GM18502 (cell line): Measurements from ENCODE around the gene CHD1.
A peak's percentile ranks its signal among the peaks of the same experiment; 100 is the strongest.

Experiments
- ATAC-seq: cut with Tn5 transposase; IDR thresholded peaks from one replicate; pipeline ENCODE4 v1.9.1; 2021; ENCODE audit warnings: mild to moderate bottlenecking; ENCODE audit not compliant: unreplicated experiment, poor library complexity

CHD1 gene

DNA sequence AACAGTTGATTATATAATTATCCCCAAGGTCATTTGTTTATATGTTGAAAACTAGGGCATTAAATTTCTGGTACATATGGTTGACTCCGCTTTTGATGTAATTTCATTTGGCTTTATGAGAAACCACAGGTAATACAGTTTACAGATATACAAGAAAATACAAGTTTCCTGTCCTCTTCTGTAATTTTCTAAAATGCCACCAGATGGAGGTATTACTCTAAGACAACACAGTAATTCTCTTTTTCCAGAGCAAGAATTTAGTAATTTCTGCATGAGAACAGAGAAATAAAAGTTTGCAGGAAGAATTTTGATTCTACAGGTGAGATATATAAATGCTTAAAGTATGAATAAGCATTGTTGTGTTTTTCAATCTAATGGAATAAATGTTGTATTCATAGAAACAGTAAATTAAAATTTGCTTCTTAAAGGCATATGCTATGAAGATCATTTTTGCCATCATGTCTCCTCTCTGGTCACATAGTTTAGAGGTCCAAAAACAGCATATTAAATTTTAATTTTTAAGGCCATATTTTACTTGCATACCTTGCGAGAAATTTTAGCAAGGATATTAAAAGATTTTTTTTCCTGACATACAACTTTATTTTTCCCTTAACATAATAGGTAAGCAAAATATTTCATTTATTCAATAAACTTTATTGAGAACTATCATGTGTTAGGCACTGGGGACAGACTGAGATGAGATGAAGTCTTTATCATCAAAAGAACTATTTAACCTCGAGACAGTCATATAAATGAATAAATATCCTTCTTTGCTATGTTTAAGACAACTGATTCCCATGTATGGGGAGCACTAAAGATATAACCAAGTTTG is 22.7 kb downstream of the CHD1 start:
- ATAC-seq, result peak; percentile 77

DNA sequence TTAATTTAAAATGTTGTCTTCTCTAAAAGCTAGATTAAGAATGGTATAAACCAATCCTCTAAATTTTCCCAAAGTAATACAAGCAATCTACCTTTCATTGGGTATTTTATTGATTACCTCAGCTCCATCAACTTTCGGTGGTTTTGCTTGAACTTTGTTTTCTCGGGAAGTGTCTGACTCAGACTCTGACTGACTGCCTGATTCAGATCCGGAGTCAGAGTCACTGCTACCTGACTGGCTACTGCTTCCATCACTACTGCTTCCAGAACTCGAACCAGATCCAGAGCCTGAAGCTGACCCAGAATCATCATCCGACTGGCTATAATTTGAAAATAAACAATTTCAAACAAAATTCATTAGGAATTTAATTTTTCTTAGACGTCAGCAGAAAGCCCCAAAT is 24.0 kb downstream of the CHD1 start:
- no peak for ATAC-seq

DNA sequence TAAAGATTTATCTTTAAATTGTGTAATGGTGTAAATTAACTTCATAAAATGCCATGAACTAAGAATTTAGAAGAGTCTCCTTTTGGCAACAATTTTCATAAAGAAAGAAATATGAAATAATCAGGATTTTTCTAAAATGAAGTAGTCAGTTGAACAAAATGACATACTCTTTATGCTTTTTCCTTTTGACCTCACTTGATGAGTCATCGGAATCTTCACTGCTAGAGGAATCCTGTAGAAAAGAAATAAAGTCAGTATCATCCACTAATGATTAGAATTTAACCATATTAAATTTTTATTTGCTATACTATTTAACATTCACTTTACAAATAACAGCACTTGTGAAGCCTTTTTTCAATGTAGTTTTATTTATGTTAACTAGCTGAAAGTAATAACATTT is 26.1 kb downstream of the CHD1 start:
- ATAC-seq, result no peak

DNA sequence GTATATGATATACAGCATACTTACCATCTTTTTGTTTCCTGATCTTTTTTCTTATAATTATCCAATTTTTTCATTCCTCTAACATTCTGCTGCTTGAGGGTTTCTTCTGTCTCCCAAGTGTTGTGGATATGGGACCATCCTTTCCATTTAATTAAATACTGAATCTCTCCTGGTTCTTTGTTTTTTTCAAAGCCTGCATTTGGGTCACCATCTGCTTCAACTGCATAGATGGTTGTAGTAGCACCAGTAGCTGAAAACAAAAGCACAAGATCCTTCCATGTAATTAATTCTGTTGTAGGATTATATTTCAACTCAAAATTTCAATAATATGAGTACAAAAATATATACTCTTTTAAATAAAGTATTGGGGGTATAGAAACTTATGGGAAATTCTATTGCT is 29.4 kb downstream of the CHD1 start:
- no peak for ATAC-seq

DNA sequence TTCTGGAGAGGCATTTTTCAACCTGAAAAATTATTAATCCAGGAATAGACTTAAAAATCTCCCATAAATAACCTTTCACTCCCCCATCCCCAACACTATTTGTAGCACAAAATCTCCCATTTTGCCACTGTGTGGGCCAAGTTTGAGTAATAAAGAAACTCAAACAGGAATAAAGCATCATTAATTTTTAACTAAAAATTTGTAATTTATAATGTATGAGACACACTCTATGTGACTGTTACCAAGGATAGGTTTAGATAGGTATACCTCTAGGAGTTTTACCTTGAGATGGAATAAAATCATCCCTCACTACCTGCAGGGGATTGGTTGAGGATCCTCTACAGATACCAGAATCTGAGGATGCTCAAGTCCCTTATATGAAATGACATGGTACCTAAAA is 30.1 kb downstream of the CHD1 start:
- ATAC-seq, result no peak

DNA sequence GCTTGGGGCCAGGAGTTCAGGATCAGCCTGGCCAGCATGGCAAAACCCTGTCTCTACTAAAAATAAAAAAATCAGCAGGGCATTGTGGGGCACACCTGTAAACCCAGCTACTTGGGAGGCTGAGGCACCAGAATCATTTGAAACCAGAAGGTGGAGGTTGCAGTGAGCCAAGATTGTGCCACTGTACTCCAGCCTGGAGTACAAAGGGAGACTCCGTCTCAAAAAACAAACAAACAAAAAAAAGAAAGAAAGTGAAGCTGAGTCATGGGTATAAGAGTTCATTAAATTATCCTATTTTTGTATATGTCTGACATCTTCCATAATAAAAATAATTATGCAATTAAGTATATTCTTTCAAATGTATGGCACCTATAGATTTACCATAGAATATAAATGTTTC is 37.2 kb downstream of the CHD1 start:
- no peak for ATAC-seq

DNA sequence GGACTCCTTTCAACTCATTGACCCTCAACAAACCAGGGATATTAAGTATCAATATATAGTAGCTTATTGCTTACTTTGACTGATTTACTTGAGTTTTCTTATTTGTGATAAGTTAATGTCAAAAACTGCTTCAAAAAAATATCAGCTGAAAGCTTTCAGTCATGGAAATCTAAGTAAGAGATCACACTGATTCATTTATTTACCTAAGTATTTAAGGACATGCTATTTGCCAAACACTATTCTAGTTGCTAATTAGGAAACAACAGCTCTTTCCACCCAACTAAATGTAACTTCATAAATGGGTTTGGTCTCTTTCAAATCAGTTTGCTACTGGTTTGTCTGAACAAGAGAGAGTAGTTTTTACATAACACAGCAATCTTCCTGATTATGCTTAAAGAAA is 48.2 kb downstream of the CHD1 start:
- no peak for ATAC-seq

DNA sequence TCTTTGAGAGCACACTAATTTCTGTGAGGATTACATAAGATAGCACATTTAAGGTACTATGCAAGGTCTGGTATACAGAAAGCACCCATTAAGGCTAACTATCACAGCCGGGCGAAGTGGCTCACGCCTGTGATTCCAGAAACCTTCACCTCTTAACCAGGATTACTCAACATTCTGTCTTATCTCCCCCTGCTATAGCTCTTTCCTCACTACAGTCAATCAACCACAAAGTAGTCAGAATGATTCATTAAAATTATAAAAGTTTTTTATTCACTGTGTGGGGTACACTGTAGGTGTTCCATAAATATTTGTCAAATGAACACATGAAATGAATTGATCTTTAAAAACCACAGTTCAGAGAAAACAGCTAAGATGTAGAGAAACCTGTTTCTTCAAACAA is 48.7 kb downstream of the CHD1 start:
- ATAC-seq, result no peak

DNA sequence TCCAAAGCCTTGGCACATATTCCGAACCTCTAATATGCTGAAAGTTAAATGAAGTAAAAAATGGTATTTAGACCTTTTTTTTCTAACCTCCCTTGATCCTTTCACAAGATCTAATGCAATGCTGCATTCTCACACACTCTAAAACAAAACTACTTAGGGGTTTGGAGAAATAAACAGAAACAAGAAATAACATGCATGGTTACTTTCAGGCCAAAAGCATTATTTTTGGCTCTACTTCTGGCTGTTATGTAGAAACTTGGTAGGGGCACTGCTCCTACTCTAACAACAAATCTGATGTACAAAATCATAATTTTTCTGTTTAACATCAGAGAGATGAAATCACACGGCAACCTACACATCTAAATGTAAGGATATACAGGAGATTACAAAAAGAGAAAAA is 51.2 kb downstream of the CHD1 start:
- ATAC-seq, result no peak

DNA sequence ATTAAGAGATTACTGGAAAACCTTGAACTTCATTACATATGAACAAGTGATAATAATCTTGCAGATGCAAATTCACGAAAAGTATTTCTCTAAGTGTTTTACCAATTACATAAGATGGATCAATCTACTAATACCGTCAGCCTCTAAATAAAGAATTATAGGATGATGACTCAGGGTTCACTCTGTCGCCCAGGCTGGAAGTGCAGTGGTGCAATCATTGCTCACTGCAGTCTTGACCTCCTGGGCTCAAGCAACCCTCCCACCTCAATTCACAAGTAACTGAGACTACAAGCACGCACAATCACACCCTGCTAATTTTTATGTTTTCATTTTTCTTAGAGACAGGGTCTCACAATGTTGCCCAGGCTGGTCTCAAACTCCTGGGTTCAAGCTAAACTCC is 56.1 kb downstream of the CHD1 start:
- no peak for ATAC-seq

DNA sequence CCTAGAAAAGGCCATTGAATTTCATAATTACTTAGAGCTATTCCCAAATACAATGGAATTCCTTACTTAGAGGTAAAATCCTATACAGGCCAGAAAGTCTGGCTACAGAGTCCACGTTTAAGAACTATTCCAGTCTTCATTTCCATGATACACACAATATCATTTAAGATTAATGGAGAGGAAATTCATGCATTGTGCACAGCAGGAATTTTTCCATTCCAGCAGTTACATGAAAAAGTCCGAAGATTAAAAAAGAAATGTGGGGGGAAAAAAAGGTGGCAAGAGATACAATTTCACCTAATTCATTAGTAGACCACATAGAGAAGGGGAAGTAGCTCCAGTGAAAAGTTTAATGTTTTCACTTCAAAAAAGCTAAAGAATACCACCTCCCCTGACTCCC is 63.1 kb downstream of the CHD1 start:
- no peak for ATAC-seq

DNA sequence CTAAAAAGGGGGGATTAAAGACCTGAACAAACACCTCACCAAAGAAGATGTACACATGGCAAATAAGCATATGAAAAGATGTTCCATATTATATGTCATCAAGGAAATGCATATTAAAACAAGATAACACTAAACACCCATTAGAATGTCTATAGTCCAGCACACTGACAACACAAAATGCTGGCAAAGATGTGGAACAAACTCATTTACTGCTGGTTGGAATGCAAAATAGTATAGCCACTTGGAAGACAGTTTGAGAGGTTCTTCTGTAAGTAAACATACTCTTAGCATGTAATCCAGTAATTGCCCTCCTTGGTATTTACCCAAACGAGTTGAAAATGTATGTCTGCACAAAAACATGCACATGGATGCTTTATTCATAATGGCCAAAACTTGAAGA is 81.8 kb downstream of the CHD1 start:
- no peak for ATAC-seq

DNA sequence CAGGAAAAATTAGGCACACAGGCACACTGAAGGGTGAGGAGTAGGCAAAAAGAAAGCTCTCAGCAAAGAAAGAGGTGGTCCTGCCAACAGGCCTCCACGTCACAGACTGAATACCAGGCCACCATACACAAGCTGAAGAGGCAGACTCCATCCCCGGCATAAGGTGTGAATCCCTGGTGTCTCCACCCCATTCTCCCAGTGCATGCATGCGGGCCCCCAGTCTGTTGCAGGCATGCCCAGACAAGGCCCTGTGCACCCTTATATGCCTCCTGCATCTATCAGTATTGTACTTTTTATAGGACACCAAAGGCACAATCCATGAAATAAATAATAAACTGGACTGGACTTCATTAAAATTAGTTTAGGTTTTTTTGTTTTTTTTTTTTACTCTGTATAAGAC is 82.3 kb downstream of the CHD1 start:
- ATAC-seq, result no peak

DNA sequence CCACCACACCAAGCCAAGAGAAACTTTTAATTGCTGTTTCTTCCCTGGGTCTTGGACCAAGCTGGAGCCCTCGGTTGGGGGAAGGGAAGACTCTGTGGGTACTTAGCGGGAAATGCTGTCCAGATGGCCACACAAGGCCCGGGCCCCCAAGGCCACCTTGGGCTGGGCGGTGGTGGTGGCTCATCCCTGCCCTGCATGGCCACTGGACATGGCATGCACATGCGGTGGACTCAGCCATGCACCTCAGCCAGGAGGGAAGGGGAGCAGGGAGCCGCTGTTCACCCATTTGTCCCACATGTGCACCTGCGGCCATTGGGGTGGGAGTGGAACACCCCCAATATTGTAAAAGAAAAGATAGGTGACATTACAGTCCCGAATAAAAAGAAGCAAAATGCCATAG is 82.9 kb downstream of the CHD1 start:
- ATAC-seq, result no peak

DNA sequence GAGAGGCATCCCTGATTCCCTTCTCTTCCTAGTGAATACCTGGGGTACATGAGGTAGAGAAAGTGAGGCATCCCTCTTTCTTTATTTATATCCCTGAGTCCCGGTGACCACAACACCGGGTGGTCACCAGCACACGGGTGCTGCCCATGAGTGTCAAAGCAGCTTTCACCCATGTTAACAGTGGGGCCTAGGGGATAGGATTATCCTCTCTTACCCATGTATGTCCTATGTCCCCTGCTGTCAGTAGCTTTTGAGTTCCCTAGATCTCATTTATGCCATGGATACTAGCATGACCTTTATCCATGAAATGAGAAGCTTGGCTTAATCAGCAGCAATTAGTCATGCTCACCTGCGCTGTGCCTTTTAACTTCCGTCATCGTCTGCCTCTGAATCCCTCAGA is 83.9 kb downstream of the CHD1 start:
- no peak for ATAC-seq

DNA sequence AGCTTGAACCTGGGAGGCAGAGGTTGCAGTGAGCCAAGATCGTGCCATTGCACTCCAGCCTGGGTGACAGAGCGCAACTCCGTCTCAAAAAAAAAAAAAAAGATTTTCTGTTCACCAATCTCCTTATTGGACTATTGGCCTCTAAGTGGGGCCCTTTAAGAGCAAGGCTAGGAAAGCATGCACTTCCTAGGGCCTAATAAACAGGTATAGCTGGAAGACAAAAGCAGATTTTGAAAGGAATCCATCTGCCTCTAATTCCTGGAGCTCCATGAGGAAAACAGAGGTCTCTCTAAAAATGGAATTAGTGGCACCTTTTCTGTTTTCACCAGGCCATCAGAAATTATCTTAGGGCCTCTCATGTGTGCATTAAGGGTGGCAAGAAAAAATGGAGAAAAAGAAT is 85.3 kb downstream of the CHD1 start:
- ATAC-seq, result no peak

DNA sequence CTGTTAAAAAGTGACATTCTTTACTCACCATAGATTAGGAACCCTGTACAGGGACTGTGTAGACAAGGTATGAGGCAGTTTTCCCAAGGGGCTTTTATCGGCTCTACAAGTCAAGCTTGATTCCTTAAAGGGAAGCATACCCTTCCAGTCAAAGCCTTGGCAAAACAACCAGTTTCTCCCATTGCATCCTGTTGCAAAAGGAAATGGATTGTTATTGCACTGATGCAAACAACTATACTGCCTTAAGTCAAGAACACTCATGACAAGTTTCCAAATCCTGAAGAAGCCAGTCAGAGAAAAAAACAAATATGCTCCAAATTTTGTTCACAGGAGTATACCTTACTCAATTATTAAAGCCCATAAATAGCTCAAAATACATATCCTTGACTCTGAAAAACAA is 87.9 kb downstream of the CHD1 start:
- no peak for ATAC-seq

DNA sequence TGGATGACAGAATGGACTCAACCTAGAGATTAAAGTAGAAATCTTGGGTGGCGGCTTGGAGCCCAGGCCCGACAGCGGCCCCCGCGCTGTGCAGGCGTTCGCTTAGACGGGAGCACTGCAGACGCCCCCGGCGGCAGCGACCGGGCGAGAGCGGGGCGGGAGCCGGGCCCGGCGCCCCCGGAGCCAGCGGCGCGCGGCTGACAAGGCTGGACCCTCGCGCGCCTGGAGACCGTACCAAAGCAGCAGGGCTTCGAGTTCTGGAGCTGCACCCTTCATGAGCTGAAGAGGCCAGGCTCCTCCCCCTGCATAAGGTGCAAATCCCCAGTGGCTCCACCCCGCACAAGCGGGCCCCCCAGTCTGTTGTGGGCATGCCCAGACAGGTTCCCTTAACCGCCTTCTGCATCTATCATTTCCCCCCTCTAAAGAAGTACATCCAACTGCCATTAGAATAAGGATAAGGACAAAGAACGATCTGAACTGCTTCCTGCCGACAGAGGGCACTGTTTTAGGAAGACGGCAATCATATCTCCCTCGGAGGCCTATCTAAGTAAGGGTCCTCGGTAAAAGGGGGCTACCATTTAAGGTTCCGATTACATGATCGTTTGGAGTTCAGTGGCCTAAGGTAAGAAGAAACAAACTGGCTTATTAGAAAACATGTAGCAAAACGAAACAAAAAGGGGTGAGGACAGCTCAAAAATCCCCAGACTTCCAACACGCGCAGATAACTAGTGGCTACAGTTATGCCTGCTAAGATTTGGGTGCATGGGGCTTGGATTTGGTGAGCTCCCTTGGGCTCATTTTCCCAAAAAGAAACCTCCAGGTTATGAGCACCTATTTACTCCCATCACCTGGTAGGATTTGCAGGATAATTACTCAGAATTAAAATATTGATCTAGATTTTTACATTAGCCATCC is 89.1 kb downstream of the CHD1 start:
- ATAC-seq, result no peak

DNA sequence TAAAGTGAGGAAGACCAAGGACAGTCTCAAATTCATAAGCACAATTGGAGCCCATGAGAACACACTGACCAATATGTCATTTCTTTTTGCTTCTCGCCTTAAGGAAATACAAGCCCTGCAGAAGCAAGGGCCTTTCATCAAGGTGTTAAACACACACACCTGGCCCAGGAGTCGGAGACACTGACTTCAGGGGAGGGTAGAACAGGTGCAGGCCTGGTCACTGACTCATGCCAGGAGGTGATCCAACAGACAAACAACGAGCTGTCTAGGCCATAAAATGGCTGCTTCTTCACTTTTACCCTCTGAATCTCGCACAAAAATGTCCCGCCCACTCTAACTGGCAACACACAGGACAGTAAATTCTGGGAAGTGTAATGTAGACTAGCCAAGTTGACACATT is 92.6 kb downstream of the CHD1 start:
- ATAC-seq, result no peak

DNA sequence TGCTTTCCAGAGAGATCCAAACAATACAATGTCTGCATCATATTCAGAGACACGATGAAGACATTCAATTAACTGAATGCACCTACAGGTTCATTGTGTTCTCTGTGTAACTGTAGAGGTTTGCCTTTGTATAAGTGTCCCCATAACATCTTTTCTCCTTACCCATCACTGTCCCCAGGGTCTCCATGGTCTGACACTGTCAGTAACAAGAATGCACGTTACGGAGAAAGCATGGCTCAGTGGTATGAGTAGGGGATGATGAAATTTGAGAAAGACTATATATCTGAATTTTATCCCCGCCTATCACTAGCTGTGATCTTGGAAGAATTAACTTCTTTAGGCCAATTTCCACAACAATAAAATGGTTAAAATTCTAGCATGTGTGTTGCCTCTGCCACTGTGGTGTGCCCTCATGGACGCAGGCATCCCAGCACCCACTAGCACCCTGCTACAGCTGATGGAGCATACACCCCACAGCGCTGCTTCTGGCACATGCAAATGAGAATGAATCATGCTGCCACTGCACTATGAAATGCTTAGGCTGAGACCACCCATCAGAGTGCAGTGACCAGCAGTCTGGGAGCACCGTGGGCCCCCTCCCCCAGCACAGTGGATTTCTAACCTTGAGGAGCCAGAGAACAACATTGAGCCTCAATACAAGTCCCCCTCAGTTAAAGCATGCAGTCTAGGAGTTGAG is 101.1 kb downstream of the CHD1 start:
- no peak for ATAC-seq

DNA sequence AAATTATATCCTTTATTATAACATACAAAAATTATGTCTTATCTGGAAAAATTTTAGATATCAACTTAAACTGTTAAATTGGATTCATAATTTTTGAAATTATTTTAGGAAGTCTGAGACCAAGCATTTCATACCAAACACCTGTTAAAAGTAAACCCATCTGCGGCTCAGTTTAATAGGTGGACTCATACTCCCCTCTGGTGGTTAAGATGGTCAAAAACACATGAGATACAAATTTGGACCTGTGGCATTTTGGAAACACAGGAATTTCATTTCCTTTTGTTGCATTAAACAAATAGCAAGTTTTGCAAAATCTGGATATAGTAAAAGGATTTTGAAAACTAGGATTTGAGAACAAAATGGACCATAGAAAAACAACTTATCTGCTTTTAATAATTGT is 101.6 kb downstream of the CHD1 start:
- peak; percentile 81 for ATAC-seq
